HG02759 (cell line): Measurements from ENCODE around the gene AP4M1.

Experiments used
- ATAC-seq: cut with Tn5 transposase; IDR thresholded peaks from one replicate; pipeline ENCODE4 v1.9.1; 2021; ENCODE audit warnings: mild to moderate bottlenecking, moderate library complexity; ENCODE audit not compliant: unreplicated experiment

Gene AP4M1

DNA sequence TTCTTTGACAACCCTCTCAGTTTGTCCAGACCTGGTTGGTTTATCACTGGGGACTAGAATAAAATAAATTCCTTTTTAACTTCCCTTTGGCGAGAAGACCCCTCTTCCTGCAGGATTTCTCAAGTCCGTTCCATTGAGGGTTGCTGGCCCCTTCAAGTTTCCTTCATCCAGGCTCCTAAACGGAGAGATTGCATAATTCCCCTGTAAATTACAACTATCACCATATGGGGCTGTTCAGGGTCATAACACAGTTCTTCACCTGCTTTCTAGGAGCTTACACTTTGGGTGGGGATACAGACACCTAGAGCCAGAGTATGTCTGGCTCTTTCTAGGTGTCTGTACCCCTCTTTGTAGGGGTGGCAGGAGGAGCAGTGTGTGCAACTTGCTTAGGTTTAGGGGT is 15.9 kb upstream of the AP4M1 start:
- ATAC-seq: no peak

DNA sequence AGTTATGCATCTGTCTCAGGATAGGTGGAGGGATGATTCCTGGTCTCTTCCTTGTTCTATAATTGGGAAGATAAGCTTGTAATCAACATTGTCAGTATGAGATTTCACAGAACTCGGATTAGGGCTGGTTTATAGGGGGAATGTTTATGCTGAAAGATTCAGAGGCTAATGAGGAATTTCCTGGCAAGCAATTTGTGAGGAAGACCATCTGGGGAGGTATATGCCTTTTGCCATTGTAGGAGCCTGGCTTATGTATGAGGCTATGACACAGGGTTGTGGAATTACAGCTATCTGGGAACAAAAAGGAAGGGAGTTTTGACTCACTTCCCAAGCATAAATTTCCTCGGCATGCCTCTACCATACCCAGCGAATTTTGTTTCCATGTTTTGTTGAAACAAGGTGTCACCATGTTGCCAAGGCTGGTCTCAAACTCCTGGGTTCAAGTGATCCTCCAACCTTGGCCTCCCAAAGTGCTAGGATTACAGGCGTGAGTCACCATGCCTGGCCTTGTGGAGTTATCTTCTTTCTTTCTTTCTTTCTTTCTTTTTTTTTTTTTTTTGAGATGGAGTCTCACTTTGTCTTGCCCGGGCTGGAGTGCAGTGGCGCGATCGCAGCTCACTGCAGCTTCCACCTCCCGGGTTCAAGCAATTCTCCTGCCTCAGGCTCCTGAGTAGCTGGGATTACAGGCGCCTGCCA is 14.2 kb upstream of the AP4M1 start:
- ATAC-seq: no peak

GRCh38 chr7:100088095-100088620 is 13.3 kb upstream of the AP4M1 start:
- peak; percentile 29 for ATAC-seq

- peak; percentile 74 for ATAC-seq
These were observed 12.6 kb upstream of the AP4M1 start, which contains the start of gene COPS6 for GRCh38 chr7:100088621-100089457. Gene COPS6 (plus strand): TSS chr7:100088969. CDS start chr7:100088991, 22 bp downstream.

DNA sequence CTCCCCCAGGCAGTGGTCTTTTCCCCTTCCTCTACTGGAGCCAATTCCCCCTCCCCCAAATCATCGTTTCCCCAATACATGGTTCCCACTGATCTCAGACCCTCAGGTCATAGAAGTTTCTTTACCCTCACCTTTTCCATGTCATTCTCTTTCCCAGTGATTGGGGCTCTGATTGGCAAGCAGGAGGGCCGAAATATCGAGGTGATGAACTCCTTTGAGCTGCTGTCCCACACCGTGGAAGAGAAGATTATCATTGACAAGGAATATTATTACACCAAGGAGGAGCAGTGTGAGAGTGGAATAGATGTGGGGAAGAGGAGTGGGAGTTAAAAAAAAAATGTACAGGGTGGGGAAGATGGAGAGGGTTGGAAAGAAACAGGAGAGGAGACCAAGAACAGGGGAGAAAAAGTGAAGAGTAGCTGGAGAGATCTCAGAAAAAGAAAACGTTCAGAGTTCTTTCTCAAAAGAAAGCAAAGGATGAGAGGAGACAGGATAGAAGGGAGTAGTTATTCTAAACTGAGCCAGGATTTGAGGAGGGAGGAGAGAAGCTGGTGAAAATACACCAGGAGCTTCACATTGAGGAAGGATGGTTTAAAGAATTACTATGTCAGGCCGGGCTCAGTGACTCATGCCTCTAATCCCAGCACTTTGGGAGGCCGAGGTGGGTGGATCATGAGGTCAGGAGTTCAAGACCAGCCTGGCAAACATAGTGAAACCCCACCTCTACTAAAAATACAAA is 11.8 kb upstream of the AP4M1 start:
- ATAC-seq: no peak

DNA sequence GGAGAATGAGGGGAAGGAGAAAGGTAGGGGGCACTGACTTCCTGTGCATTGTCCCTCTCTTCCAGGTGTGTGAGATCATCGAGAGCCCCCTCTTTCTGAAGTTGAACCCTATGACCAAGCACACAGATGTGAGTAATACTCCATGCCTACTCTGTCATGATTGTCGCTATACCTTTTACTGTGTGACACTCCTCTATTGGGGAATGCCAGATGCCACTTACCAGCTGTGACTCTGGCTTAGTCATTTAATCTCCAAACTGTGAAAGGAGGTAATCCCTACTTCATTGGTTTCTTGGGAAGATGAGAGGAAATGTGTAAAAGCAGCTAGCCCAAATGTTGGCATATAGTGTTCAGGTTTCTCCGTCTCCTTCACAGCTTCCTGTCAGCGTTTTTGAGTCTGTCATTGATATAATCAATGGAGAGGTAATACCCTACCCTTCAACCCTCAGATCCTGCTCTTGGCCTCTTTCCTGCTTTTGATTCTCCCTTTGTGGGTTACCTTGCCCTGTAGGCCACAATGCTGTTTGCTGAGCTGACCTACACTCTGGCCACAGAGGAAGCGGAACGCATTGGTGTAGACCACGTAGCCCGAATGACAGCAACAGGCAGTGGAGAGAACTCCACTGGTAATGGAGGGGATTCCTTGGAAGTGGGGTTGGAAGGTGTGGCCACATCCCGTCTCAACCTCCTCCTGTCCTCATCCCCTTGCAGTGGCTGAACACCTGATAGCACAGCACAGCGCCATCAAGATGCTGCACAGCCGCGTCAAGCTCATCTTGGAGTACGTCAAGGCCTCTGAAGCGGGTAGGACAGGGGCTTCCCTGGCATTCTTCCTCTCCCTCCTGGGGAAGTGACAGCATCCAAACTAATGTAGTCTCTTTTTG is 10.7 kb upstream of the AP4M1 start:
- ATAC-seq: no peak

GRCh38 chr7:100091411-100092181 is 9.8 kb upstream of the AP4M1 start:
- ATAC-seq: no peak

DNA sequence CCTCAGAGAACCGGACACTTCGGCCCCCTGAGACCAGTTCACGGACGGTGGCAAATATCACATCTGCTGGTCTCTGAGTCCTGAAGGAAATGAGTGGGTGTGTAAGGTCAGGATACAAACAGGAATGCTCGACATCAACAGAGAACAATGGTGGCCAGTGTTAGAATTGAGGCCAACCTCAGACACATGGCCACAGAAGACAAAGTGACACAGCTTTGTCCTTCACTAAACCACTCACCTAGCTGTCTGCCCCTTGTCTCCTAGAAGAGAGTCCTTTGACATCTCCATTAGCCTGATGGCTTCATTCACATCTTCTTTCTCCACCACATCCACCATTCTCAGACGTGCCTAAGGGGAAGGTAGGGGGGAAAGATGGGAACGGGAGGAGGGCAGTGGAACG is 8.4 kb upstream of the AP4M1 start:
- no peak for ATAC-seq

- ATAC-seq: no peak
These were observed 7.9 kb upstream of the AP4M1 start for GRCh38 chr7:100093498-100093897.

DNA sequence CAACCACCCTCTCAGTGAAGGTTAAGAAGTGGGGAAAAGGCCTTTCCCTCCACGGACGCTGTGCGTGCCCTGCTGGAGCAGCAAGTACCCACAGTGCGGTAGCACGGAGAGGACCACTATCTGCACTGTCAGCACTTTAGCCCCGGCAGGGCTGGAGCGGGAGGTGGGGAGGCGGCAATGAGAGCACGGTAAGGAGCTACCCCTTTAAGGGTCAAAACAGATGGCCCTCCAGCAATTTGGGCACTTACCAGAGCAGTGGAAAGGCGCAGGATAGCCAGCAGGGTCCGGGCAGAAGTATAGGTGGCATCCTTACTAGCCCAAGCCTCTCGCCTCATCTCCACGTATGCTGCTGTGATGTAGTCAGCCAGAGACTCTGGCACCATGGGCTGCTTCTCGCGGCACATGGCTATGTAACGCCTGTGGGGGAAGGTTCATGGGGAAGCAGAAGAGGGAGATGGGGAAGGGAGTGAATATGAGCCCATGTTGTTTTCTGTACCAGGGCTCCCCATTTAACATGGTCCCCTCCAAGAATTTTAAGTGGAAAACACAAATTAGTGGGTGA is 7.4 kb upstream of the AP4M1 start:
- no peak for ATAC-seq

DNA sequence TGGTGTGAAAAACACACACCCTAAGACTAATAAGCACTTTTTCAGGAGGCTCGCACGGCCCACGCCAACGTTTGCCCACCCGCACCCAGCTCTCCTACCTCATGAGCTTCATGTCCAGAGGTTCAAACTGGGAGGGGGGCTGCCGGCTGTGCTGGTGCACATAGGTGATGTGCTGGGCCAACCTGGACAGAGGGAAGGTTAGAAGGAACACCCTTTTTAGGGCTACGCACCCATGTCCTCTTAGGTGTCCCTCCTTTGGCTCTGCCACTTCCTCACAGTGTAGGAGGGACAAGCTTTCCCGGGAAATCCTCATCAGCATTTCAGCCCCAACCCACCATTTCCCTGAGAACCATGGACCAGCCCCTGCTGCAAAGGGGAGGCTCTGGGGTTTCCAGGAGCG is 6.2 kb upstream of the AP4M1 start:
- ATAC-seq: no peak

DNA sequence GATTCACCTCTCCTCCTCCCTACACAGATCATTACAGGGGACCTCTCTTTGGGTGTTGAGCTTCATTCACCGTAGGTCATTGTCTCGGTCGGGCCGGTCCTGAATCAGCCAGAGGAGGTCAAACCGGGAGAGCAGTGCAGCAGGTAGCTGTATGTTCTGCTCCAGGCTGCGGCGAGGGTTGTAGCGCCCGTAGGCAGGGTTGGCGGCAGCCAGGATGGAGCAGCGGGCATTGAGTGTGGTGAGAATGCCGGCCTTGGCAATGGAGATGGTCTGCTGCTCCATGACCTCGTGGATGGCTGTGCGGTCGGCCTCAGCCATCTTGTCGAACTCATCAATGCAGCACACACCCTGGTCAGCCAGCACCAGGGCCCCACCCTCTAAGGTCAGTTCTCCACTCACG is 5.7 kb upstream of the AP4M1 start:
- no peak for ATAC-seq

GRCh38 chr7:100098913-100099312 is 2.5 kb upstream of the AP4M1 start:
- no peak for ATAC-seq

- no peak for ATAC-seq
These were observed 2.0 kb upstream of the AP4M1 start for GRCh38 chr7:100099452-100099851.

- peak; percentile 72 for ATAC-seq
These were observed 925 bp upstream of the AP4M1 start for GRCh38 chr7:100100420-100101015.

- ATAC-seq: no peak
These were observed 1.8 kb downstream of the AP4M1 start for GRCh38 chr7:100102950-100103840.

- no peak for ATAC-seq
These were observed 4.1 kb downstream of the AP4M1 start for GRCh38 chr7:100105534-100105933.

DNA sequence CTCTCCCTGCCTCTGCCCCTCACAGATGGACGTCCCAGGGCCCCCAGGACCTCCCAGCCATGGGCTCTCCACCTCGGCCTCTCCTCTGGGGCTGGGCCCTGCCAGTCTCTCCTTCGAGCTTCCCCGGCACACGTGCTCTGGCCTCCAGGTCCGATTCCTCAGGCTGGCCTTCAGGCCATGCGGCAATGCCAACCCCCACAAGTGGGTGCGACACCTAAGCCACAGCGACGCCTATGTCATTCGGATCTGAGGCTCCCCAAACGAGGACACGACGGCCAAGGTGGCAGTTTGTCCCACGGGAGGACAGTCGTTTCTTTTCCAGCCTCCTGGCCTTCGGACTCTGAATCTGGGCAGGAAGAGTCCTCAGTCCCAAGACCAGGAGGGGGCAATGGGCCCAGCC is 5.2 kb downstream of the AP4M1 start:
- no peak for ATAC-seq
